Activated CD8-positive, alpha-beta T cell treated with anti-CD3 and anti-CD28 coated beads for 36 hours (primary cell): ENCODE results near the gene CLTRN. TPM values are rescaled to one million over a fixed set of nuclear protein-coding genes. Genes with fewer than 3 reads are reported as not detected.

Experiments used
- ATAC-seq: fragments of 200-7000 bp; cut with Tn5 transposase; one replicate; pipeline ENCODE4 v1.10.0; 2021; ENCODE audit warnings: mild to moderate bottlenecking, moderate library complexity
- CTCF ChIA-PET: fragments of 350-600 bp; sonication (Branson Sonifier 250); formaldehyde crosslinking; loops from one replicate; lab custom pipeline; 2021; ENCODE audit warnings: antibody characterized with exemption; lab: Charles Lee
- POLR2A ChIA-PET: fragments of 350-600 bp; sonication (Branson Sonifier 250); formaldehyde crosslinking; loops from one replicate; lab custom pipeline; 2021; ENCODE audit warnings: antibody characterized with exemption; lab: Charles Lee
- DNase-seq: peaks from one replicate; pipeline ENCODE4 v3.0.0-alpha.2; 2020
- H3K27ac Mint-ChIP-seq: one replicate; pipeline ENCODE4 v1.8.0; 2021; ENCODE audit warnings: mild to moderate bottlenecking, mixed read lengths
- H3K27me3 Mint-ChIP-seq: one replicate; pipeline ENCODE4 v1.8.0; 2021; ENCODE audit warnings: mixed read lengths
- H3K36me3 Mint-ChIP-seq: one replicate; pipeline ENCODE4 v1.8.0; 2021; ENCODE audit warnings: low read depth, mixed read lengths
- H3K4me1 Mint-ChIP-seq: one replicate; pipeline ENCODE4 v1.8.0; 2021; ENCODE audit warnings: low read depth, mixed read lengths
- H3K4me3 Mint-ChIP-seq: one replicate; pipeline ENCODE4 v1.8.0; 2021; ENCODE audit warnings: mild to moderate bottlenecking, moderate library complexity, mixed read lengths
- H3K9me3 Mint-ChIP-seq: one replicate; pipeline ENCODE4 v1.8.0; 2021; ENCODE audit warnings: mixed read lengths
- CTCF ChIP-seq: fragments of 200-600 bp; IDR thresholded peaks from one replicate; pipeline ENCODE4 v1.8.0; 2022; ENCODE audit warnings: antibody characterized with exemption, mild to moderate bottlenecking
- intact Hi-C: fragments of 100-400 bp; cut with micrococcal nuclease; formaldehyde crosslinking; loops from one replicate; pipeline ENCODE4 v1.10.0; 2022
- total RNA-seq, 2 experiments: library from RNA; stranded (reverse); gene quantifications; one replicate each; pipeline ENCODE4 v1.2.3, GENCODE V29; 2021

The CLTRN gene
- total RNA-seq, 2 experiments from 2014 or later, result 0.38 to 0.58 TPM

GRCh38 chrX:15607067-15607466 lies 57.5 kb downstream of the CLTRN start:
- ATAC-seq (no peak), DNase-seq (no peak)
- Mint-ChIP-seq H3K9me3 (no peaks in the 10 kb centered on the region), H3K27ac (no peak overlapping the region), H3K27me3 (peaks cover 1% of the 10 kb centered on the region), H3K4me1 (no peaks in the 10 kb centered on the region), H3K4me3 (no peak overlapping the region), H3K36me3 (no peaks in the 10 kb centered on the region)
- ChIA-PET POLR2A (no interaction called here), CTCF (no interaction called here)
- intact Hi-C loops, result no loop called here
- TF ChIP-seq CTCF, result no peak

GRCh38 chrX:15606136-15606535 lies 58.5 kb downstream of the CLTRN start:
- Mint-ChIP-seq H3K4me1 (no peaks in the 10 kb centered on the region), H3K27ac (no peak overlapping the region), H3K9me3 (no peaks in the 10 kb centered on the region), H3K36me3 (no peaks in the 10 kb centered on the region), H3K4me3 (no peak overlapping the region), H3K27me3 (peaks cover 5% of the 10 kb centered on the region)
- intact Hi-C loops, result no loop called here
- DNase-seq, result no peak
- no peak for ATAC-seq
- no peak for TF ChIP-seq CTCF
- ChIA-PET CTCF (no interaction called here), POLR2A (no interaction called here)

GRCh38 chrX:15605226-15605625 lies 59.4 kb downstream of the CLTRN start:
- no peak for ATAC-seq
- POLR2A ChIA-PET, result no interaction called here
- Mint-ChIP-seq H3K36me3 (no peaks in the 10 kb centered on the region), H3K4me1 (no peaks in the 10 kb centered on the region), H3K9me3 (no peaks in the 10 kb centered on the region), H3K27ac (no peak overlapping the region), H3K4me3 (no peak overlapping the region), H3K27me3 (peaks cover 3% of the 10 kb centered on the region)
- DNase-seq, result no peak
- intact Hi-C loops, result no loop called here
- CTCF ChIA-PET, result no interaction called here
- no peak for TF ChIP-seq CTCF

- Mint-ChIP-seq H3K4me3 (no peak overlapping the region), H3K27me3 (peaks cover 3% of the 10 kb centered on the region), H3K9me3 (no peaks in the 10 kb centered on the region), H3K27ac (no peak overlapping the region), H3K36me3 (no peaks in the 10 kb centered on the region), H3K4me1 (no peaks in the 10 kb centered on the region)
- DNase-seq (no peak), ATAC-seq (no peak)
- CTCF ChIA-PET, result no interaction called here
- intact Hi-C loops, result no loop called here
- POLR2A ChIA-PET, result no interaction called here
- no peak for TF ChIP-seq CTCF
Measured at GRCh38 chrX:15602761-15603160, 61.8 kb downstream of the CLTRN start.

- Mint-ChIP-seq H3K27ac (no peak overlapping the region), H3K4me1 (no peaks in the 10 kb centered on the region), H3K9me3 (no peaks in the 10 kb centered on the region), H3K27me3 (peaks cover 3% of the 10 kb centered on the region), H3K4me3 (no peak overlapping the region), H3K36me3 (no peaks in the 10 kb centered on the region)
- CTCF ChIA-PET, result no interaction called here
- ATAC-seq (no peak), DNase-seq (no peak)
- POLR2A ChIA-PET, result interaction anchor here (0.6 kb wide), 1 partner anchor 107 kb away, joined by 4 read pairs; no protein-coding TSS in a partner anchor
- intact Hi-C loops, result no loop called here
- TF ChIP-seq CTCF, result no peak
Measured at GRCh38 chrX:15601932-15602331, 62.7 kb downstream of the CLTRN start.
